ENCODE results near the gene PGM5.

PGM5 gene

GRCh38 chr9:68532131-68532530, 175.7 kb downstream of the PGM5 start:
- DNase-seq, result no peak
- Histone ChIP-seq H3K4me2 (ENCODE audit: low read depth, low read length) (no peak overlapping the region), H3K36me3 (replicated peaks; ENCODE audit: insufficient read depth, low read length) (no peaks in the 10 kb centered on the region), H3K9me3 (replicated peaks; ENCODE audit: insufficient read depth, low read length) (no peaks in the 10 kb centered on the region), H3K4me1 (ENCODE audit: low read length) (no peaks in the 10 kb centered on the region), H3K79me2 (ENCODE audit: low read length) (no peaks in the 10 kb centered on the region), H3K27ac (ENCODE audit: low read length) (no peak overlapping the region), H2AFZ (ENCODE audit: low read length) (no peak overlapping the region), H3K4me3 (ENCODE audit: low read length) (no peak overlapping the region), H3K9me2 (replicated peaks; ENCODE audit: insufficient read depth, low read length) (no peaks in the 10 kb centered on the region), H3K27me3 (replicated peaks; ENCODE audit: insufficient read depth, low read length) (no peaks in the 10 kb centered on the region), H3F3A (ENCODE audit: insufficient read depth, low read length) (no peaks in the 10 kb centered on the region), H4K20me1 (ENCODE audit: insufficient read depth, low read length) (no peaks in the 10 kb centered on the region), H3K9ac (ENCODE audit: low read length) (no peak overlapping the region)
- TF ChIP-seq EZH2 (optimal IDR thresholded peaks at IDR 0.05; ENCODE audit: low read depth, low read length) (no peak), EZH2phosphoT487 (IDR thresholded peaks at IDR 0.05; ENCODE audit: low read length) (no peak), CTCF (IDR thresholded peaks at IDR 0.05; ENCODE audit: low read length) (no peak)

- TF ChIP-seq EZH2 (optimal IDR thresholded peaks at IDR 0.05; ENCODE audit: low read depth, low read length), result no peak
- TF ChIP-seq CTCF (IDR thresholded peaks at IDR 0.05; ENCODE audit: low read length), result no peak
- no peak for TF ChIP-seq EZH2phosphoT487 (IDR thresholded peaks at IDR 0.05; ENCODE audit: low read length)
- DNase-seq, result no peak
- H3K4me2 ChIP-seq (ENCODE audit: low read depth, low read length), result no peak overlapping the region
- H3F3A ChIP-seq (ENCODE audit: insufficient read depth, low read length), result no peaks in the 10 kb centered on the region
- no peak overlapping the region for H3K4me3 ChIP-seq (ENCODE audit: low read length)
- H3K36me3 ChIP-seq (replicated peaks; ENCODE audit: insufficient read depth, low read length), result no peaks in the 10 kb centered on the region
- H3K4me1 ChIP-seq (ENCODE audit: low read length), result no peaks in the 10 kb centered on the region
- H3K9me3 ChIP-seq (replicated peaks; ENCODE audit: insufficient read depth, low read length), result no peaks in the 10 kb centered on the region
- no peak overlapping the region for H3K9ac ChIP-seq (ENCODE audit: low read length)
- no peak overlapping the region for H2AFZ ChIP-seq (ENCODE audit: low read length)
- H3K27me3 ChIP-seq (replicated peaks; ENCODE audit: insufficient read depth, low read length), result no peaks in the 10 kb centered on the region
- H3K9me2 ChIP-seq (replicated peaks; ENCODE audit: insufficient read depth, low read length), result no peaks in the 10 kb centered on the region
- no peak overlapping the region for H3K27ac ChIP-seq (ENCODE audit: low read length)
- no peaks in the 10 kb centered on the region for H3K79me2 ChIP-seq (ENCODE audit: low read length)
- H4K20me1 ChIP-seq (ENCODE audit: insufficient read depth, low read length), result no peaks in the 10 kb centered on the region
Observed at GRCh38 chr9:68533678-68534077, 177.3 kb downstream of the PGM5 start.

GRCh38 chr9:68536876-68537615, 180.6 kb downstream of the PGM5 start:
- no peak overlapping the region for H3K4me2 ChIP-seq (ENCODE audit: low read depth, low read length)
- H3K36me3 ChIP-seq (replicated peaks; ENCODE audit: insufficient read depth, low read length), result no peaks in the 10 kb centered on the region
- H3K27me3 ChIP-seq (replicated peaks; ENCODE audit: insufficient read depth, low read length), result no peaks in the 10 kb centered on the region
- no peak overlapping the region for H3K9ac ChIP-seq (ENCODE audit: low read length)
- no peaks in the 10 kb centered on the region for H3F3A ChIP-seq (ENCODE audit: insufficient read depth, low read length)
- H3K27ac ChIP-seq (ENCODE audit: low read length), result no peak overlapping the region
- no peaks in the 10 kb centered on the region for H3K9me2 ChIP-seq (replicated peaks; ENCODE audit: insufficient read depth, low read length)
- no peak for DNase-seq
- H3K9me3 ChIP-seq (replicated peaks; ENCODE audit: insufficient read depth, low read length), result no peaks in the 10 kb centered on the region
- H2AFZ ChIP-seq (ENCODE audit: low read length), result no peak overlapping the region
- H3K4me3 ChIP-seq (ENCODE audit: low read length), result no peak overlapping the region
- no peaks in the 10 kb centered on the region for H4K20me1 ChIP-seq (ENCODE audit: insufficient read depth, low read length)
- H3K79me2 ChIP-seq (ENCODE audit: low read length), result no peaks in the 10 kb centered on the region
- TF ChIP-seq EZH2 (optimal IDR thresholded peaks at IDR 0.05; ENCODE audit: low read depth, low read length) (no peak), EZH2phosphoT487 (IDR thresholded peaks at IDR 0.05; ENCODE audit: low read length) (no peak)
- no peaks in the 10 kb centered on the region for H3K4me1 ChIP-seq (ENCODE audit: low read length)

- no peak overlapping the region for H2AFZ ChIP-seq (ENCODE audit: low read length)
- no peak overlapping the region for H3K4me2 ChIP-seq (ENCODE audit: low read depth, low read length)
- H3K9me3 ChIP-seq (replicated peaks; ENCODE audit: insufficient read depth, low read length), result no peaks in the 10 kb centered on the region
- no peaks in the 10 kb centered on the region for H3K36me3 ChIP-seq (replicated peaks; ENCODE audit: insufficient read depth, low read length)
- no peak for TF ChIP-seq CTCF (IDR thresholded peaks at IDR 0.05; ENCODE audit: low read length)
- no peak for TF ChIP-seq EZH2 (optimal IDR thresholded peaks at IDR 0.05; ENCODE audit: low read depth, low read length)
- no peak for TF ChIP-seq EZH2phosphoT487 (IDR thresholded peaks at IDR 0.05; ENCODE audit: low read length)
- H3K9ac ChIP-seq (ENCODE audit: low read length), result no peak overlapping the region
- no peak for DNase-seq
- H3K4me1 ChIP-seq (ENCODE audit: low read length), result no peaks in the 10 kb centered on the region
- H4K20me1 ChIP-seq (ENCODE audit: insufficient read depth, low read length), result no peaks in the 10 kb centered on the region
- H3K27ac ChIP-seq (ENCODE audit: low read length), result no peak overlapping the region
- H3K27me3 ChIP-seq (replicated peaks; ENCODE audit: insufficient read depth, low read length), result no peaks in the 10 kb centered on the region
- no peaks in the 10 kb centered on the region for H3K9me2 ChIP-seq (replicated peaks; ENCODE audit: insufficient read depth, low read length)
- no peaks in the 10 kb centered on the region for H3K79me2 ChIP-seq (ENCODE audit: low read length)
- no peak overlapping the region for H3K4me3 ChIP-seq (ENCODE audit: low read length)
- H3F3A ChIP-seq (ENCODE audit: insufficient read depth, low read length), result no peaks in the 10 kb centered on the region
Observed at GRCh38 chr9:68537616-68537880, 181.1 kb downstream of the PGM5 start.

Measured in MM.1S (cell line).